Fibroblast of lung (primary cell): ENCODE data around the gene F3. TPM values are rescaled to one million over a fixed set of nuclear protein-coding genes. Genes with fewer than 3 reads are reported as not detected.
"Not testable (repeated sequence)": the region's sequence is repeated elsewhere in the genome, so short reads cannot be mapped to it uniquely, and the experiment has no call there.

Experiments used
- DNase-seq, 2 donors: peaks; one replicate each; pipeline versions ENCODE4 v3.0.0 to v3.0.0-alpha.2; 2010; ENCODE audit warnings: low read depth in 2 of 2
- H2AFZ ChIP-seq: 2 replicates; pipeline ENCODE4 v1.5.1; 2012; ENCODE audit warnings: low read length, control low read depth, inconsistent platforms
- H3K27ac ChIP-seq: 2 replicates; pipeline ENCODE4 v1.5.1; 2011; ENCODE audit warnings: low read length, control low read depth; ENCODE audit not compliant: insufficient read depth
- H3K27me3 ChIP-seq: 2 replicates; pipeline ENCODE4 v1.5.1; 2011; ENCODE audit warnings: mild to moderate bottlenecking, low read length; ENCODE audit not compliant: control insufficient read depth, insufficient read depth
- H3K36me3 ChIP-seq: 2 replicates; pipeline ENCODE4 v1.5.1; 2011; ENCODE audit warnings: low read length; ENCODE audit not compliant: control insufficient read depth, insufficient read depth
- H3K4me1 ChIP-seq: 2 replicates; pipeline ENCODE4 v1.5.1; 2011; ENCODE audit warnings: low read length; ENCODE audit not compliant: control insufficient read depth, insufficient read depth; ENCODE audit errors: extremely low read depth
- H3K4me2 ChIP-seq: 2 replicates; pipeline ENCODE4 v1.5.1; 2011; ENCODE audit warnings: low read length, control low read depth; ENCODE audit not compliant: insufficient read depth; ENCODE audit errors: extremely low read depth
- H3K4me3 ChIP-seq, 4 experiments: fragments of 200-600 bp in 1 of 4; sonication (generic) in 1 of 4; replicated peaks in 1 of 4; 2 replicates each; pipeline ENCODE4 v1.5.1; 2011 to 2016; ENCODE audit warnings: low read length in 4 of 4, low read depth in 3 of 4, mild to moderate bottlenecking in 3 of 4, control low read depth in 2 of 4, inconsistent platforms in 1 of 4, mixed read lengths in 1 of 4; ENCODE audit not compliant: insufficient read depth in 1 of 4; ENCODE audit errors: control extremely low read depth in 1 of 4
- H3K79me2 ChIP-seq: 2 replicates; pipeline ENCODE4 v1.5.1; 2012; ENCODE audit warnings: mild to moderate bottlenecking, low read length, inconsistent platforms; ENCODE audit not compliant: control insufficient read depth, insufficient read depth
- H3K9ac ChIP-seq: 2 replicates; pipeline ENCODE4 v1.5.1; 2011; ENCODE audit warnings: mild to moderate bottlenecking, low read length, control low read depth; ENCODE audit not compliant: insufficient read depth
- H3K9me3 ChIP-seq: 2 replicates; pipeline ENCODE4 v1.5.1; 2012; ENCODE audit warnings: low read depth, low read length; ENCODE audit not compliant: control insufficient read depth, insufficient read depth
- H4K20me1 ChIP-seq: 2 replicates; pipeline ENCODE4 v1.5.1; 2011; ENCODE audit warnings: low read length; ENCODE audit not compliant: control insufficient read depth, insufficient read depth; ENCODE audit errors: extremely low read depth
- EZH2 ChIP-seq: IDR thresholded peaks from 2 replicates; pipeline ENCODE4 v1.5.1; 2012; ENCODE audit warnings: low read length, control low read depth, mild to moderate bottlenecking; ENCODE audit errors: missing control alignments
- polyA plus RNA-seq, 2 donors: library from polyadenylated mRNA; depleted of rRNA in 1 of 2; stranded (reverse) in 1 of 2; unstranded in 1 of 2; fragments of >200 nt; gene quantifications; 2 replicates each; pipeline ENCODE4 v1.2.1, GENCODE V29; 2011 to 2012; ENCODE audit warnings: missing spikeins in 1 of 2
- total RNA-seq: library from RNA; depleted of rRNA; stranded (reverse); fragments of >200 nt; gene quantifications from 2 replicates; pipeline ENCODE4 v1.2.1, GENCODE V29; 2014
- TF ChIP-seq, protein P1 (sequence below), 2 donors: IDR thresholded peaks in 1 of 2; conservative IDR thresholded peaks in 1 of 2; 1 replicate in 1 of 2; 2 replicates in 1 of 2; pipeline ENCODE4 v1.5.1; 2011 to 2012; ENCODE audit warnings: low read length in 2 of 2, control low read depth in 1 of 2, inconsistent platforms in 1 of 2, low read depth in 1 of 2, mild to moderate bottlenecking in 1 of 2

F3 gene
- total and polyA plus RNA-seq, 2 donors (not counting 1 experiment from before 2014, with no cell fraction given), result 234 to 400 TPM

DNA sequence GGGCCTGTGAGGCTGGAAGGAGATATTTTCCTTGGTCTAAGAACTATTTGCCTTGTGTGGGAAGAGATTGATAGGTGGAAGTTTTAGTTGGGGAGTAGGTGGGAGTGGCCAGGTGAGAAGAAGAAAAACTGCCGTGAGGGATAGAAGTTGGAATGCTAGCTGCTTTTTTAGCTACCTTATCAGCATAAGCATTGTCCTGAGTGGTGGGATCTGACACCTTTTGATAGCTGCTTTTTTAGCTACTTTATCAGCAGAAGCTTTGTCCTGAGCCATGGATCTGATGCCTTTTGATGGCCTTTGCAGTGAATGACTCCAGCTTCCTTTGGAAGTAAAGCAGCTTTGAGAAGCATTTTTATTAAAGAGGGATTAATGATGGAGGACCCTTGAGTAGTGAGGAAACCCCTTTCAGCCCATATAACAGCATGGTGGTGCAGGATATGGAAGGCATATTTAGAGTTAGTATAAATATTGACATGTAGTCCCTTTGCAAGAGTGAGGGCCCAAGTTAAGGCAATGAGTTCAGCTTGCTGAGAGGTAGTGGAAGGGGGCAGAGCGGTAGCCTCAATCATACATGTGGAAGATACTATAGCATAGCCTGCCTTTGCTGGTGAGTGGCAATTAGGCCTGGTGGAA is 26.5 kb upstream of the F3 start:
- not testable (repeated sequence) for H3K27ac ChIP-seq, H3K9me3 ChIP-seq, H4K20me1 ChIP-seq, H3K4me1 ChIP-seq, H2AFZ ChIP-seq, H3K79me2 ChIP-seq, H3K27me3 ChIP-seq, DNase-seq, H3K4me3 ChIP-seq, H3K36me3 ChIP-seq, H3K4me2 ChIP-seq, H3K9ac ChIP-seq

DNA sequence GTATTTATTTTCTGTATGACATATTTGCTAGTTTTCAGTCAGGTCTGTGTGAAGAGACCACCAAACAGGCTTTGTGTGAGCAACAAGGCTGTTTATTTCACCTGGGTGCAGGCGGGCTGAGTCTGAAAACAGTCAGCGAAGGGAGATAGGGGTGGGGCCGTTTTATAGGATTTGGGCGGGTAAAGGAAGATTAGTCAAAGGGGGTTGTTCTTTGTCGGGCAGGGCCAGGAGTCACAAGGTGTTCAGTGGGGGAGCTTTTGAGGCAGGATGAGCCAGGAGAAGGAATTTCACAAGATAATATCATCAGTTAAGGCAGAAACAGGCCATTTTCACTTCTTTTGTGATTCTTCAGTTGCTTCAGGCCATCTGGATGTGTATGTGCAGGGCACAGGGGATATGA is 24.9 kb upstream of the F3 start:
- H3K4me3 ChIP-seq, H3K79me2 ChIP-seq, H3K27ac ChIP-seq: not testable (repeated sequence)

DNA sequence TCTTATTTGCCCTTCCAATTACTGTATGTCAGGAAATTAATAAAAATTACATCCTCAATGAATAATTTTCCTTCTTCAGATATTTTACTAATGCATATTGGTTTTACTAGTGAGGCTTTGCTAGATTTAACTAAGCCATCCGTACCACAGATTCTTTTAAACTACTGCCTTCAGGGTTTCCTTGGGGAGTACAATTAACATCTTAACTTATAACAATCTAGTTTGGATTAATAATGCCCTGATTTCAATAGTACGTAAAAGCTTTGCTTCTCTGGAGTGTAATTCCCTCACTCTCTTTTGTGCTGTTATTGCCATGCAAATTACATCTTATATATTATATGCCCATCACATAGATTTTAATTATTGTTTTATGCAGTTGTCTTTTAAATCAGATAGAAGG is 24.3 kb upstream of the F3 start:
- Histone ChIP-seq H3K27me3 (no peaks in the 10 kb centered on the region), H3K36me3 (no peaks in the 10 kb centered on the region), H3K9ac (no peak overlapping the region), H3K4me2 (no peak overlapping the region), H3K9me3 (no peaks in the 10 kb centered on the region), H3K4me3 (no peak overlapping the region), H4K20me1 (no peaks in the 10 kb centered on the region), H3K27ac (no peak overlapping the region), H3K4me1 (no peaks in the 10 kb centered on the region), H3K79me2 (no peaks in the 10 kb centered on the region), H2AFZ (no peak overlapping the region)
- DNase-seq, result no peak
- TF ChIP-seq EZH2, result no peak
- TF ChIP-seq, protein P1, sequence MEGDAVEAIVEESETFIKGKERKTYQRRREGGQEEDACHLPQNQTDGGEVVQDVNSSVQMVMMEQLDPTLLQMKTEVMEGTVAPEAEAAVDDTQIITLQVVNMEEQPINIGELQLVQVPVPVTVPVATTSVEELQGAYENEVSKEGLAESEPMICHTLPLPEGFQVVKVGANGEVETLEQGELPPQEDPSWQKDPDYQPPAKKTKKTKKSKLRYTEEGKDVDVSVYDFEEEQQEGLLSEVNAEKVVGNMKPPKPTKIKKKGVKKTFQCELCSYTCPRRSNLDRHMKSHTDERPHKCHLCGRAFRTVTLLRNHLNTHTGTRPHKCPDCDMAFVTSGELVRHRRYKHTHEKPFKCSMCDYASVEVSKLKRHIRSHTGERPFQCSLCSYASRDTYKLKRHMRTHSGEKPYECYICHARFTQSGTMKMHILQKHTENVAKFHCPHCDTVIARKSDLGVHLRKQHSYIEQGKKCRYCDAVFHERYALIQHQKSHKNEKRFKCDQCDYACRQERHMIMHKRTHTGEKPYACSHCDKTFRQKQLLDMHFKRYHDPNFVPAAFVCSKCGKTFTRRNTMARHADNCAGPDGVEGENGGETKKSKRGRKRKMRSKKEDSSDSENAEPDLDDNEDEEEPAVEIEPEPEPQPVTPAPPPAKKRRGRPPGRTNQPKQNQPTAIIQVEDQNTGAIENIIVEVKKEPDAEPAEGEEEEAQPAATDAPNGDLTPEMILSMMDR (conservative IDR thresholded peaks at IDR 0.05 in 1 of 2, IDR thresholded peaks at IDR 0.05 in 1 of 2; ENCODE audit: low read depth in 1 of 2, low read length in 2 of 2), result no peak

More for the DNA sequence above, 24.9 kb upstream of the F3 start:
- not testable (repeated sequence) for H3K9me3 ChIP-seq, DNase-seq, H3K4me2 ChIP-seq, H3K9ac ChIP-seq, H4K20me1 ChIP-seq, H3K36me3 ChIP-seq, H3K27me3 ChIP-seq, H2AFZ ChIP-seq, H3K4me1 ChIP-seq

DNA sequence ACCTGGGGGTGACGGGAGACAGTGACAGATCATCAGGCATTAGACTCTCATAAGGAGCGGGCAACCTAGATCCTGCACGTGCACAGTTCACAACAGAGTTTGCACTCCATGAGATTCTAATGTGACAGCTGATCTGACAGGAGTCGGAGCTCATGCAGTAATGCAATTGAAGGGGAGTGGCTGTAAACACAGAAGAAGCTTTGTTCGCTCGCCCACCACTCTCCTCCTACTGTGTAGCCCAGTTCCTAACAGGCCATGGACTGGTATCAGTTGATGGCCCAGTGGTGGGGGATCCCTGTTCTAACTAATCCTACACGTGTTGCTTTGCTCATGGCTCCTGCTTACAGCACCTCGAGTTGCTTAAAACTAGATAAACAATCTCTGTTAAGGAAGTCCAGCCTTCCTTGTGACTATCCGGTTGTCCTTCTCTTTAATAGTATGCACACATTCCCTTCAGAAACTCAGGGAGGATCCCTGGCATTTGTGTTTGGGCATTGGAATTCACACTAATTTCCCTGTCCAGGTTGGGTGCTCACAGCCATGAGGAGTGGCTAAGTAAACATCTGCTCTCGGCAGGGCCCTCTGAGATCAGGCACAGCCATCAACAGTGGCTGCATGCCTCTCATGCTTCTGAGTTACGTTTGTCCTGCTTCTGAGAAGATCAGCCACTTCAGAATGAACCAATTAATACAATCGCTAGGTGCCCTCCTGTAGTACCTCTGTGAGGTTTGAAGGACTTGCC is 21.1 kb upstream of the F3 start:
- Histone ChIP-seq H4K20me1 (no peaks in the 10 kb centered on the region), H3K9me3 (no peaks in the 10 kb centered on the region), H3K9ac (no peak overlapping the region), H3K27ac (no peak overlapping the region), H3K4me2 (no peak overlapping the region), H2AFZ (no peak overlapping the region), H3K36me3 (no peaks in the 10 kb centered on the region), H3K4me1 (no peaks in the 10 kb centered on the region), H3K79me2 (no peaks in the 10 kb centered on the region), H3K4me3 (no peak overlapping the region), H3K27me3 (no peaks in the 10 kb centered on the region)
- TF ChIP-seq, protein P1 (conservative IDR thresholded peaks at IDR 0.05 in 1 of 2, IDR thresholded peaks at IDR 0.05 in 1 of 2; ENCODE audit: low read depth in 1 of 2, low read length in 2 of 2), result no peak
- no peak for TF ChIP-seq EZH2
- DNase-seq, result no peak
